AG09319 (cell line): ENCODE data around the gene CAMK2N1.

Experiments
- DNase-seq: peaks from one replicate; pipeline ENCODE4 v3.0.0-alpha.2; 2010; ENCODE audit warnings: low read depth; ENCODE audit errors: extremely low read depth
- TF ChIP-seq, protein P1 (sequence below): IDR thresholded peaks from 2 replicates; pipeline ENCODE4 v1.5.1; 2011; ENCODE audit warnings: low read depth, mild to moderate bottlenecking, inconsistent platforms, low read length, moderate library complexity

Gene CAMK2N1

DNA sequence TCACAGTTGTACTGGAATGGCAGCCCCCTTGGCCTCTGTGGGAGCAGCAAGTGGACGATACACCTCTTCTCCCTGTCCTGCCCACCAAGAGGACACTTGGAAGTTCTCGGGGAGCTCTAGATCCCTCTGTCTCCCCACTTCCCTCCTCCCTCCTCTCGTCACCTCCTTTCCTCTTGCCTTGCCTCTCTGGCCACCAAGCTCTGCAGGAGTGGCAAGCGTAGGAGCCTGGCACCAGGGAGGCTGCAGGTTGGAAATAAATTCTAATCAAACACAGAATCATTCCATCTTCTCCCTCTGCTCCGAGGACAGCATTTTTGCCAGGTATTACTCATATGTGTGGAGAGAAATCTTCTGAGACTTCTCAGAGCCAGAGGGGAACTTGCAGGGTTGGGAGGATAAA is 20.8 kb downstream of the CAMK2N1 start:
- TF ChIP-seq, protein P1, sequence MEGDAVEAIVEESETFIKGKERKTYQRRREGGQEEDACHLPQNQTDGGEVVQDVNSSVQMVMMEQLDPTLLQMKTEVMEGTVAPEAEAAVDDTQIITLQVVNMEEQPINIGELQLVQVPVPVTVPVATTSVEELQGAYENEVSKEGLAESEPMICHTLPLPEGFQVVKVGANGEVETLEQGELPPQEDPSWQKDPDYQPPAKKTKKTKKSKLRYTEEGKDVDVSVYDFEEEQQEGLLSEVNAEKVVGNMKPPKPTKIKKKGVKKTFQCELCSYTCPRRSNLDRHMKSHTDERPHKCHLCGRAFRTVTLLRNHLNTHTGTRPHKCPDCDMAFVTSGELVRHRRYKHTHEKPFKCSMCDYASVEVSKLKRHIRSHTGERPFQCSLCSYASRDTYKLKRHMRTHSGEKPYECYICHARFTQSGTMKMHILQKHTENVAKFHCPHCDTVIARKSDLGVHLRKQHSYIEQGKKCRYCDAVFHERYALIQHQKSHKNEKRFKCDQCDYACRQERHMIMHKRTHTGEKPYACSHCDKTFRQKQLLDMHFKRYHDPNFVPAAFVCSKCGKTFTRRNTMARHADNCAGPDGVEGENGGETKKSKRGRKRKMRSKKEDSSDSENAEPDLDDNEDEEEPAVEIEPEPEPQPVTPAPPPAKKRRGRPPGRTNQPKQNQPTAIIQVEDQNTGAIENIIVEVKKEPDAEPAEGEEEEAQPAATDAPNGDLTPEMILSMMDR, result no peak

DNA sequence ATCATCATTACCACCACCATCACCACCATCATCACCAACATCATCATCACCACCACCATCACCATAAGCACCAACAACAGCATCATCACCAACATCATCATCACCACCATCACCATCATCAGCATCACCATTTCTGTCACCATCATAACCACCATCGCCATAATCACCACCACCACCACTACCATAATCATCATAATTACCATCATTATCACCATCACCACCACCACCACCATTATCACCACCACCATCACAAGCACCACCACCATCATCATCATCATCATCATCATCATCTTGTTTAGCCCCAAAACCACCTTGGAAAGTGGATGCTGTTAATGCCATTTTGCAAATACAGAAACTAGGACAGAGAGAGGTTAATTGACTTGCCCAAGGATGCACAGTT is 22.5 kb downstream of the CAMK2N1 start:
- TF ChIP-seq, protein P1, result no peak
- no peak for DNase-seq

More for the DNA sequence above, 20.8 kb downstream of the CAMK2N1 start:
- DNase-seq, result no peak

DNA sequence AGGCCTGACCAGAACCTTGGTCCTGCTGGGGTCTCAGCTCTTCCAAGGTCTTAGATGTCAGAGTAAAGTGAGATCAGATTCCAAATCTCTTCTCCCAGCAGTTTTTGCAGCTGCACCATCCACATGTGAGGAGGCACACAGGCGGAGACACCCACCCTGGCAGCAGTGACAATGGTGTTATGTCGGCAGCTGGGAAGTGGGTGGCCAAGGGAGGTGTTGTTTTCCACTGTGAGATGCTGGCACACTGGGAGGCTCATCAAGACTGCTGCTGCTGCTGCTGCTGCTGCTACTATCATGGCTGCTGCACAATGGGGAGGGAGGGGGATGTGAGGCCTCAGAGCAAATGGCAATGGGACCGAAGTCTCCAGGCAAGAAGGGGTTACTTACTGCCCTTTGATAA is 23.6 kb downstream of the CAMK2N1 start:
- no peak for DNase-seq
- TF ChIP-seq, protein P1, result no peak

DNA sequence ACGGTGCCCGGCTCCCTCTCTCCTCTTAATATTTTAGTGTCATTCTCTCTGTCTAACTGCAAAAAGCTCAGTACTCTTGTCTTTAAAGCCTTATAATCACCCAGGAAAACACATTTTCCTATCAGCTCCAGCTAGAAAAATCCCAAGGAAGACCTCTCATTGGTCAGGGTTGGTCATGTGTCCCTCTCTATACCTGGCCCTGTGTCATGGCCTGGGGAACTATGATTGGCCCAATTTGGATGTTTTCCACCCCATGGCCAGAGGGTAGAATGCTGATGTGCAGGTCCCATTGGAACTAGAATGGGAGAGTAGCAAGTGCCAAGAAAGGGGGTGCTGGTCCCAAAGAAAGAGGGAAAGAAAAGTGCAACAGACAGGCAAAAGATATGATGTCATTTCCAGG is 27.3 kb downstream of the CAMK2N1 start:
- TF ChIP-seq, protein P1, result no peak
- no peak for DNase-seq

DNA sequence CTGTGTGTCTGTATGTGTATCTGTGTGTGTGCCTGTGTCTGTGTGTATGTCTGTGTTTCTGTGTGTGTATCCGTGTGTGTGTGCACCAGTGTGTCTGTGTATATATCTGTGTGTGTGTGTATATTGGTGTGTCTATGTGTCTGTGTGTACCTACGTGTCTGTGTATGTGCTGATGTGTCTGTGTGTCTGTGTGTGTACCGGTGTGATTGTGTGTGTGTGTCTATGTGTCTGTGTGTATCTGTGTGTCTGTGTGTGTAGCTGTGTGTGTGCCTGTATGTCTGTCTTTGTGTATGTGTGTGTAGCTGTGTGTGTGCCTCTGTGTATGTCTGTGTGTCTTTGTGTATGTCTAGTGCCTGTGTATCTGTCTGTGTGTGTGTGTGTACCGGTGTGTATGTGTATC is 32.0 kb downstream of the CAMK2N1 start:
- TF ChIP-seq, protein P1, result no peak
- no peak for DNase-seq

DNA sequence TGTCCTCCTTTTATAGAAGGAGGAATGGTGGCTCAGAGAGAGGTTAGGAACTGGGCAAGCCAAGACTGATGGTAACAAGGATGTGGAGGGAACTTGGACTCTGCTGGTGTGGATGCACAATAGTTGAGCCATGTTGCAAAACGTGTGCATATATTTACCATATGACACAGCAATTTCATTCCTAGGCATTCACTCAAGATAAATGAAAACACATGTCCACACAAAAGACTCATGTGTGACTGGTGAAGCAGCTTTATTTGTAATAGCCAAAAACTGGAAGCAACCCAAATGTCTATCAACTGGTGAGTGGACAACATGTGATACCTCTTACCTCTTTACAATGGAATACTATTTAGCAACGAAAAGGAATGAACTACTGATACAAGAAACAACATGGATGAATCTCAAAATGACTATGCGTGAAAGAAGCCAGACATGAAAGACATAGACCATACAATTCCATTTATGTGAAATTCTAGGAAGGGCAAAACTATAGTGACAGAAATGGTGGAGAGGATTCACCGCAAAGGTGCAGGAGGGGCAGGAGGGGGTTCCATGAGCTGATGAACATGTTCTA is 36.2 kb downstream of the CAMK2N1 start:
- DNase-seq, result peak; percentile 54
- TF ChIP-seq, protein P1, result no peak

DNA sequence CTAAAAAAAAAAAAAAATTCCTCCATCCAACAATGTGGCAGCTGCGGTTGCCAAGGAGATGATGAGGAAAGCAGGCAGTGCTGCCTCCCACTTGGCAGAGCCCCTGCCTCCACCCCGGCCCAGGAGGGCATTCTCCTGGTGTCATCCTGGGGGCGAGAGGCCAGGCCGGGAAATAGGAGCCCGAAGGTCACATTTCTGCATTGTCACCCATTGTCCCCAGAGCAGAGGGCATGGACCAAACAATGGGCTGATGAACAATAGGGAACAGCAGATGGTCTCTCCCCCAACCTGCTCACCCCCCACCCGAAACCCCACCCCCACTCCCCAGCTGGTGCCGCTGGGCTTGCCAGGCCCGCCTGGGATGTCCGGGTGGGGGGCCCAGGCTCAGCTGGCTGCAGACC is 37.3 kb downstream of the CAMK2N1 start:
- TF ChIP-seq, protein P1, result no peak
- DNase-seq, result no peak
